HG02840 (cell line): ENCODE measurements around the gene STRBP.

Experiments
- ATAC-seq: cut with Tn5 transposase; IDR thresholded peaks from one replicate; pipeline ENCODE4 v1.9.1; 2021; ENCODE audit warnings: mild to moderate bottlenecking, moderate library complexity, moderate number of reproducible peaks; ENCODE audit not compliant: unreplicated experiment, low FRiP score

The STRBP gene

DNA sequence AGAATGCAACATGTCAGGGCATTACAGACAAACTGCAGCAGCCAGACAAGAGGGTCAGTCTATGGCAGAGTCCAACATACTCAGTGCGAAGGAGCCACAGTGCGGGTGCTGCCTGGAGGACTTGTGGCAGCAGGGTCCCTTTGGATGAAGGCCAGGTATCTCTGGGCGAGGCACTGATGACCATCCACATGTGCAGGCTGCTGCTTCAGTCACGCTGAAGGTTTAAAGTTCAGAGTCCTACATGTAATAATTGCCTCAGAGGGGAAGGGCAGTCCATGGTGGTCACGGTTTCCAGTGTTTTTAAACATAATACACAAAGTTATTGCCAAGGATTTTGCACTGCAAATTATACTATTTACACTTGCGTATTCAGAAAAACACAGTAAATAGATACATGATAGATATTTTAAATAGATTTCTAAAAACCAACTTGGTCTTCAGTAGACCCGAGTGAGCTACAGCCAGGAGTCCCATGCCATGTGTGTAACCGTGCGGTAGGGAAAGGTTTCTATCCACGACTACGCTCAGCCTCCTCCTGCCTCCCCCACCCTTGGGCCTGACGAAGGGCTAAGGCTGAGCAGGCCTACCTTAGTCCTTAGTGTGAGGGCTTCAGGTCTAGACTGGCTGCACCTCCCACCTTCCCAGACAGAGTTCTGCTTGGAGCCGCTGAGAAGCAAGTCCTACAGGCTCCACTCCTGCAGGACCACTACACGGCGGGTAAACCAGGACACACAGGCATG lies 158.7 kb downstream of the STRBP start:
- ATAC-seq = no peak

- no peak for ATAC-seq
Measured at GRCh38 chr9:123108976-123109375, 159.4 kb downstream of the STRBP start.

DNA sequence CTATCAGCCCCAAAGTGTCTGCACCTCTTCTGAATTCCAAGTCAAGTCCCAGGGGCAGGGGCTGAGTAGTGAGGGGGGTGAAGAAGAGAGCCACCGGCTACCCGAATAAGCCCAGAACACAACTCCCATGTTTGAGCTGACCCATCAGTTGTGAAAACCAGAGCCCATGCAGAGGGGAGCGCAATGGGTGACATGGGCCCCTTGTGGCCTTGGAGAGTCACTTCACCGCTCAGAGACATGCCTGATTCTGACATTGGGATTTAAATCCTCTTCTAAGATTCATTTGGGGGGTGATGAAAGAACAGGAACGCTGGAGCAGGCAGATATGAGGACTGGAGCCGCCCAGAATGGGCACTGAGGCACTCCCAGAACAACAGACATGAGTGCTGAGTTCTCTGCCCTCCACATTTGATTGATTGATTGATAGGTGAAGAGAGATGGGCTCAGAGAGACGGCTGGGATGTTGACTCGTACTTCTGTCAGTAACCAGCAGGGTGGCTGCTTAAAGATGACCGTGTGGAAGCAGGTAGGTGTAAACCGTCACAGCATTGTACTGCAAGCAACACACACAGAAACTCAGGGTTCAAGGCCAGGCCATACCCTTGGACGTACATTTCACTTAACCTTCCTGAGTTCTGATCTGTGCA lies 160.6 kb downstream of the STRBP start:
- no peak for ATAC-seq

GRCh38 chr9:123105490-123105889 lies 162.9 kb downstream of the STRBP start:
- ATAC-seq = no peak

DNA sequence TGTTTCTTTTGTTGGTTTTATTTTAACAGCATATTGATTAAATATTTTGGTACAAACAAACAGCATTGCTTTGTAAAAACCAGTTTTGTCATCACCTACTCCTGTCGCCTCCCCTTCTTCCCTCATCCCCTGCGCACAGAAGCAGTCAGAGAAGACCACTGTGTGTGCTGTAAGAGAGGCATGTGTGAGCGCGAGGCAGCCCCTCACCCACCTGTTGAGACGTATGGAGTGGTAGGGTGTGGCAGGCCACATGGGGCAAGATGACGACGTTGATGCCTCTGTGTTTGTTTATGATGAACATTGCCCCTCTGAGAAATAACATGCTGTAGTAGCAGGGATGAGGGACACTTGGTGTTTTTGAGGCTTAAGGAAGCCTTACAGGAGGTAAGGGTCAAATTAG lies 163.6 kb downstream of the STRBP start:
- ATAC-seq = no peak

DNA sequence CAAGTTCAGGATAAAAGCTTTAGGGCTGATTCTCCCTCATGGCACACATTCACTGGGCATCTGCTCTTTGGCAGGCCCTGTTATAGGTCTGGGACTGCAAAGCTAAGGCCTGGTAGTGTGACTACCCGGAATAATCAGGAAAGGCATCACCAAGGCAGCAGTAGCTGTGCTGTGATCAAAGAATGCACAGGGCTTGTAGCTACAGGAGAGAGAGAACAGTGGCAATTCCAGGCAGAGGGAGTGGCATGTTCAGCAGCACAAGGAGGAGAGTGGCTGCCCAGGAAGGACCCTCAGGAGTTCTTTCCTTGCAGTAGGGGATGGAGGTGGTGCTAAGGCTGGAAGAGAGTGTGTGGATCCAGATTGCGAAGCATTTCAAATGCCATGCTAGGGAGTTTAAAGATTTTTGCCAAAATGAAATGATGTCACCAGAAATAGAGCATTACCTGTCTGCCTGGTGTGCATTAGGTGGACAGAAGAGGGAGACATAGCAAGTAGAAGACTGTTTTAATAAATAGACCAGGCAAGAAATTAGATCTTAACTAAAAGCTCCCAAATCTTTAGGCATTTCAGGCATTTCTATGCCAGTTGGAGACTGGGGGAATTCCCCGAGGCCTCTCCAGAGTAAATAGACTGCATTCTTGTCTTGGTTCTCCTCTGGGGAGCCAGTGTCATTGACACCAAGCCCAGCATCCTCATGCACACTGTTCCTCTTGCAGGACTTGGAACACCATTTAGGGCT lies 165.8 kb downstream of the STRBP start:
- no peak for ATAC-seq

GRCh38 chr9:123099548-123099947 lies 168.8 kb downstream of the STRBP start:
- no peak for ATAC-seq

DNA sequence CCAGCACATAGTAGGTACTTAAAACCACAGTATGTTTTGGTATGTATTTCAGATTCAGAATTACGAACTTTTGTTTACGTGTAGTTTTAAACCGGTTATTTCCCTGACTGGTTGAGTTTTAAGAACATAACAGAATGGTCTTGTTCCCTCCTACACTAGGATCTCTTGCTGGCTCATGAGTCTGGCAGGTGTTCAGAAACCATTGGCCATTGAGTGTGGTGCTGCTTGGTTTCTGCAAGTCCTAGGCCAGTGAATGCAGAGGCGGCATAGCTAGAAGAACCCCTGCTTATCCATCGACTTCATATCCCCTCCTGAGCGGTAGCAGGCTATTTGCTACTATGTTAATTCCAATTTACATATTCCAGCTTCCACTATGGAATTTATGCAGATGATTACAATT lies 169.3 kb downstream of the STRBP start:
- ATAC-seq = no peak

DNA sequence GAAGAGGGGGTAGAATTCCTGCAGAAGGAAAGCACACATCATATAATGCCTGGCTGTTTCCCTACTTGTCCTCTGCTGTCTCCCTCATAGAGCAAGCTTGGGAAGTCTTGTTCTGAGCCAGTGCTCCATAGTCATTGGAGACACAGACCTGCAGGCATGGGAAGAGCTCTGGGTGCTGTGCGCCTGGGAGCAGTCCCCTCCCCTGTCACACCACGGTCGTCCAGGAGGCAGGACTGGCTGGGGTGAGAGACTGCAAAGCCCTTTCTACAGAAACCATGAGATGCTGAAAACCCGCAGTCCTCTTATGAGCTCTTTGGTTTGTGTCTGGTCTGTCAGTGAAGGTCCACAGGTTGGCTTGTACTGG lies 170.3 kb downstream of the STRBP start:
- ATAC-seq = no peak

DNA sequence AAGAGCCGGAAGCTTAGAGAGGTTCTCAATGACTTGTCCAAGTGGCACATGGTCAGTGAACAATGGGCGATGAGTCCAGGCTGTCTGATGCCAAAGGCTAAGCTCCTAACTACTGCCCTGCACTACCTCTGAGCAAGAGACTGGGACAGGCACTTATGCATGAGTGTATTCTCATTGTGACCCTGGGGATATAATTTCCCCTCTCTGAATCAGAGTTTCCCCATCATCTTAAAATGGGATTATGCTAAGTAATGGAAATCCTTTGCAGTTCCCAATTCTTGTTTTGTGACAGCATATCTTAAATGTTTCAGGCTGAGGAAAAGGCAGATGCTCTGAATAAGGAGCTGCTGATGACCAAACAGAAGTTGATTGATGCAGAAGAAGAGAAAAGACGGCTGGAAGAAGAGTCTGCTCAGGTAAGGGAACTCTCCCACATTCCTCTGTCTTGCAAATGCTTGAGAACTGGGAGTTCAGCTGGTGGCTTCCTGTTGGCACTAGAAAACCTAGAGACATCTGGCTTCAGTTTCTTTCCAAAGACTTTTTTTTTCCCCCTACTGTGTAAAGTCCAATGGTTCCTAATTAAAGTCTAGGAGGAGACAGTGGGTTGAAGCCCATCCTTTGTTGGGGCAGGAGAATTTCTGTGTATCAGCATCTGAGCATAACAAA lies 170.8 kb downstream of the STRBP start:
- ATAC-seq = no peak

DNA sequence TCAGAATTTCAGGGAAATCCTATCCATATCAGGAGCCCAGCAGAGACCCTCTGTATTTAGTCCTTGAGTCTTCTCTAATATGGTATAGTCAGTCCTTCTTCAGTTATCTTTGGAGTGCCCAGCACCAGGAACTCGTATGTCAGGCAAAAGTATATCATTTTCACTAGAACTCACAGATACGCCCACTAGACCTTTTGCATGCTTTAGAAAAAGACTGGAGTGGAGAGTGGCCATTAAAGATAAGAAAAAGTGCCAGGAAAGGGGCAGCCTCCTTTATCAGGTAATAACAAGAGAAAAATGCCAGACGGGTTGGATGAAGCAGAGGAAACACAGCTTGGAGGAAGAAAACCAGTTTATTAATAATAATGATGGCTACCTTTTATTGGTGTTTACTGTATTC lies 171.4 kb downstream of the STRBP start:
- ATAC-seq = no peak

DNA sequence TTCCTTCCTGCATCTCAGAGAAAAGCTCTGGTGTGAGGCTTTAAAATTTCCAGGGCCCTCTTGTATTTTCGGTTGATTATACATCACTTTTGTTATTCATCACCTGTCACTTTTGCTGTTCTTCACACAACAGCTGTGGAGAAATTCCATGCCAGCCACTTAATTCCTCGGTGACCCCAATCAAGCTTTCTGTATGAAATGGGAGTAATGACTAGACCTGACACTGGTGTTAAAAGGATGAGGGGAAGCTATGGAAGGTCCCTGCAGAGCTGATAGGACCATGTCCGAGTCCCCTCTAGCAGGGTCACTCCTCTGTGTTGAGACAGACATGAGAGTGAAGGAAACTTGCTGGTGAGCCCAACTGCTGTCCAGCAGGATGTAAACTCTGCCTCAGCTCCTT lies 175.2 kb downstream of the STRBP start:
- ATAC-seq = no peak

GRCh38 chr9:123091459-123091858 lies 176.9 kb downstream of the STRBP start:
- ATAC-seq = no peak

DNA sequence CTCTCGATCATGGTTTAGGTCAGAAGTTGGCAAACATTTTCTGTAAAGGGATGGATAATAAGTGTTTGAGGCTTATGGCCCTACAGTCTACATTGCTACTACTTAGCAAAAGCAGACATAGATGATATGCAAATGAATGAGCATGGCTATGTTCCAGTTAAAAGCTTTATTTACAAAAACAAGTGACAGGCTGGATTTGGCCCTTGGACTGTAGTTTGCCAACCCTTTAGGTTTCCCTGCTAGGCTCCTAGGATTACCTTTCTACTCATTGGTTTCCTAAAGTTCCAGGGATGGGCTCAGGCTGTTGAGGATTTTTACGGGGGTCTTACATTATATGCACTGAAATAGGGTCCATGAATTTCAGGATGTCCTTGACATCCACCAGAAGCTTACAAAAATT lies 177.4 kb downstream of the STRBP start:
- ATAC-seq = no peak

DNA sequence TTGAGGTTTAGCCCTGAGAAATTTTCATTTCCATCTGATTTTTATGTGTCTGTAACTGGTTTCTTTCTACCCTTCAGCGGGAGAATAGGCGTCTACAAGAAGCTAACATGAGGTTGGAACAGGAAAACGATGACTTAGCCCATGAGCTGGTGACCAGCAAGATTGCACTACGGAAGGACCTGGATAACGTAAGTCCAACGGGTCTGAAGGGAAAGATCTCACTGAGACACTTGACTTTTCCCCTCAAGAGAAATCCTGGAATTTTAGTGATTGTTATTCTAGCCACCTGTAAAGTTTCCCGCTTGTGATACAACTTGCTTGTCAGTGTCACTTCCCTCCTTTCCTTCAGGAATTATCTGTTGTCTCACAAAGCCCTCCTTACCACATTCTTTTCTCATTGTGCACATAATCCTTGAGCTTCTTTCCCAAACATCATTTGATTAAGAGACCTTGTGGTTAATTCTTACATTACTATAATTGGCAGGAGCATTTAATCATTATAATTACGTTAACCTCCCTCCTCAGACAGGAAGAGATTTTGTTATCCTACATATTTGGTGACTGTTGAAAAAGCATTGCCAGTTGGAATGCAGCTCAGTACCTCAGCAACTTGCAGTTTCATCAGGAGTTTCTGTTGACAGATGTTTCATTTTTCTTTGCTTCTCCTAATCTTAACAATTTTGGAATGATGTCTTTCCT lies 178.0 kb downstream of the STRBP start:
- no peak for ATAC-seq

DNA sequence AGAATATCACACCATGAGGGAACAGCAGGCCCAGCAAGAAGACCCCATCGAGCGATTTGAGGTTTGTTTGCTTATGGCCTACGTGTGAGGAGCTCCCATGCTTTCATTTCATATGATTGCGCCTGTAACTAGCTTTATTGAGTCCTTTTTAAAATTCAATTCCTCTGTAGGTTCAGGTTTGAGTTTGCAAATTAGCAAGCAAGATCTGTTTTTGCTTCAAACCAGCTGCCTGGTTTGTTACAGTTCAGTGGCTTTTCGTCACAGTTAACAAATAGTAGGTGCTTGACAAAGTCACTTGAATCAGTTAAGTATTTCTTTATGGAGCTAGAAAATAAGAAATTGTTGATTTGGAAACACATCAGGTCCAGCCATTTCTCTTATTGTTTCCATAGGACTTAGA lies 178.6 kb downstream of the STRBP start:
- ATAC-seq = no peak

- no peak for ATAC-seq
Measured at GRCh38 chr9:123089040-123089439, 179.3 kb downstream of the STRBP start.

GRCh38 chr9:123087359-123087888 lies 181.0 kb downstream of the STRBP start:
- no peak for ATAC-seq

- ATAC-seq = no peak
Measured at GRCh38 chr9:123085916-123086315, 182.5 kb downstream of the STRBP start.

DNA sequence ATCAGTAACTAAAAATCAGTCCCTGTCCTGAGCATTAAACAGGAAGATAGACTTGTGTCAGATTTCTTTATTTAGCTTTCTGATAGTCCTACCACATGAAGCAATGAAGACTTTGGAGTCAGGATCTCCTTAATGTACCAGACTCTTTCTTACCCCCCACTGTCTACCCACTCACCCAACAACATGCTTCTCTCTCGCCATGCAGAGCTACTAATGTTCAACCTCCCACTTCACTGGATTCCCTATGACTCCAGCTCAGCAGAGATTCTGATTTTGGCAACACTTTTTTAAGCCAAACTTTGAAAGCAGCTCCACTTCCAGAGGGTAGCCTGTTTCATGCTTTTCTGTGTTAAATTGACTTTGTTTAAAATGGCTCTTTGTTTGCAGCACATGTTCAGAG lies 184.1 kb downstream of the STRBP start:
- ATAC-seq = no peak
